GM18507 (cell line): Measurements from ENCODE around the gene SLC66A1.
"Not testable (repeated sequence)": the region's sequence is repeated elsewhere in the genome, so short reads cannot be mapped to it uniquely, and the experiment has no call there.

Source experiments
- DNase-seq: peaks from one replicate; pipeline ENCODE4 v3.0.0; 2011; ENCODE audit warnings: low read depth; ENCODE audit not compliant: insufficient read length; ENCODE audit errors: extremely low spot score
- FAIRE-seq: peaks from 2 replicates; lab custom pipeline; 2011; peaks lifted over from hg19 to GRCh38; lab: Jason Lieb, UNC

SLC66A1 gene

DNA sequence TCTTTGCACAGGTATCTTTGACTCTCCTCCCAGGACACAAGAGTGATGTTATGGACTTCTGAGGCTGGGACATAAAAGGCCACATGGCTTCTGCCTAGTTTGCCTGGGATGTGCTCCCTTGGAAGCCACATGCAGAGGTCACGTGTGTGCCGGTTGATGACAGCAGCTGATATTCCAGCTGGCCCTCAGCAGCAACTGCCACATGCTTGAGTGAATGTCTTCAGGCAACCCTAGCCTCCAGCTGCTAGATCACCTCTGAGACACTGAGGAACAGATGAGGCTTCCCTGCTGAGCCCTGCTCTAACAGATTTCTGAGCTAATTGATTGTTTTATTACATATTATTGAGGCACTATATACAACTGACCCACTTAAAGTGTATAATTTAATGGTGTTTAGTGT is 11.9 kb upstream of the SLC66A1 start:
- FAIRE-seq (no peak), DNase-seq (no peak)

DNA sequence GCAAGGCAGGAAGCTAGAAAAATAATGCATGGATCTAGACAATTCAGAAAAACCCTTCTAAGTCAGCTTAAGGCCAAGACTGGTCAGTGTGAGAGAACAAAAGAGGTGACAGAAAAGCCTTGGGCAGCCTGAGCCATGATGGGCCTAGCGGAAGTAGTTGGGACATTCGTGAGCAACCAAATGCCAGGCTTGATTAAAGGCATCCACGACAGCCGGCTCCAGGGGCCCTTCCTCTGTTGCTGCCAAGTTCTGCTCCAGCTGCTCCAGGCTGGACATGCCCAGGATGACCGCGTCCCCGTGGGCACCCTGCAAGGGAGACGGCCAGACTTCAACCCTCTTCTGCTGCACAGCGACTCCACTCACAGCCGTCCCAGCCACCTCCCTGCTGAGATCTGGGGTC is 8.0 kb upstream of the SLC66A1 start:
- not testable (repeated sequence) for FAIRE-seq, DNase-seq

DNA sequence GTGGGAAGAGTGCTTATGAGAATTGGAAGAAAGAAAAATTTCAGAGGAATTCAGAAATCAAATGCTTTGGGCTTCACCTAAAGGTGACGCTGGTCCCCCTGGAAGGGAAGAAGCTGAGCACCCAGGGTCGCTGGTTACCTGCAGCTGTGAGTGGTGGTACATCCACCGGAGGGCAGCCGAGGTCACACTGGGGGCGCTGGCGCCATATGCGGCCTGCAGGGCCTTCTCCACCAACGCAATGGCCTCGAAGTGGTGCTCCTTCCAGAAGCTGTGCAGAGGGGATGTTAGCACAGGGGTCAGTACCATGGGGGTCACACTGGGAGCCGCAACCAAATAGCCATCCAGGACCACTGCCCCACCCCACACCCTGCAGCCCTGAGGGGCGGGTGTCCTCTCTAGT is 6.2 kb upstream of the SLC66A1 start:
- DNase-seq = no peak
- no peak for FAIRE-seq

DNA sequence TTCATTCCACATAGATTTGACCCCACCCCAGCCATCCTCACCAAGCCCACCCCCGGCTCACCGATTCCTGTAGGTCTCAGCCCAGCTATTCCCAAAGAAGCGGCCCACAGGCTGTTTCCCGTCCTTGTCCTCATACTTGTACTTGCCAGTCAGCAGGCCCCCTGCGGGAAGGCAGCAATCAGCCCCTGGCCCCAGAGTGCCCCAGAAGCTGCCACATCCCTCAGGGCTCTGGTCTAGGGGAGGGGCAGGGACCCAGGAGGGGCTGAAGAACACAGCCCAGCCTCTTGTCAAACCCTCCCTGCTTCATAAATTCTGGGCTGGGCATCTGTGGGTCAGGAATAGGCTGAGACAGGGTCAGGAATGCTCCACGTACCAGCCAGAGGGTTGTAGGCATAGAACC is 5.2 kb upstream of the SLC66A1 start:
- FAIRE-seq (no peak), DNase-seq (no peak)

DNA sequence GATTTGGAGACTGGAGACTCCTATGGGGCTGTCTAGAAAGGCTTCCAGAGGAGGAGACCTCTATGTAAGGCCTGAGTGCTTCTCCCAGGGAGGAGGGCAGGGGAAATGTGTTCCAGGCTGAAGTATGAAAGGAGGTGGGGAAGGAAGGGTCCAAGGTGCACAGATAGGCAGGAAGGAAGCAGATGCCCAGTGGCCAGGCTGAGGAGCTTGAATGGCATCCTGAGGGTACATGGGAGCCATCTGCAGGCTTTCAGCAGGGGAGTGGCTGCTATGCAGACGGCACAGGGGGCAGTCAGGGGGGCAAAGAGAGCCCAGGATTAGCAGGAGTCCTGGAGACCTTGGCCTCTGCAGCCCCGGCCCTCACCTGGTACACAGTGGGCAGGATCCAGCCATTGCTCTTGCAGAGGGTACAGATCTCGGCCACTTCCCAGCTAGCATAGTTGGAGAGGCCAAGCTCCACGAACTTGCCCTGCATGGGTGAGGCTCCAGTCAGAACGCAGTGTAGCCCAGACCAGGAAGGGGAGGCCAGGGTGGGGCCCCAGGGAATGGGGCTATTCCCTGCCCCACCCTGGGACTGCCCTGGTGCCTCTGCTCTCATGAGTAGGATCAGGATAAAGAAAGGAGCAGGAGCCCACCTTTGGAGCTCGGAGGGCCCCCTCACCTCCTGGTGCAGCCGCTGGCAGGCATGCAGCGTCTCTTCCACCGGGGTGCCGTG is 4.2 kb upstream of the SLC66A1 start:
- DNase-seq = no peak
- no peak for FAIRE-seq

DNA sequence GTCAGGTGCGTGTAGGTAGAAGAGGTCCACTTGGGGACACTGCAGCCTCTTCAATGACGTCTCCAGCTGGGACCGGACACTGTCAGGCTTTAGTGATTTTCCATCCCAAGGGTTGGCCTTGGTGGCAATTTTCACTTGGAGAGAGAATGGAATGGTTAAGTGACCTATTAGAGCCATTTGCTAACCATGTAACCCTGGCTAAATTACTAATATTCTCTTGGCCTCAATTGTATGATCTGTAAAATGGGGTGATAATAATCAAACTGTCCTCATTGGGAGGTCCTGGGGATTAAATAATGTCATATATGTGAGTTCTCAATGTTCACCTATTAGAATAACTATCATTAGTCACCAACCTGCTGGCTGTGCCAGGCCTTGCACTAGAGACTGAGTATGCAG is 3.6 kb upstream of the SLC66A1 start:
- FAIRE-seq (no peak), DNase-seq (no peak)

DNA sequence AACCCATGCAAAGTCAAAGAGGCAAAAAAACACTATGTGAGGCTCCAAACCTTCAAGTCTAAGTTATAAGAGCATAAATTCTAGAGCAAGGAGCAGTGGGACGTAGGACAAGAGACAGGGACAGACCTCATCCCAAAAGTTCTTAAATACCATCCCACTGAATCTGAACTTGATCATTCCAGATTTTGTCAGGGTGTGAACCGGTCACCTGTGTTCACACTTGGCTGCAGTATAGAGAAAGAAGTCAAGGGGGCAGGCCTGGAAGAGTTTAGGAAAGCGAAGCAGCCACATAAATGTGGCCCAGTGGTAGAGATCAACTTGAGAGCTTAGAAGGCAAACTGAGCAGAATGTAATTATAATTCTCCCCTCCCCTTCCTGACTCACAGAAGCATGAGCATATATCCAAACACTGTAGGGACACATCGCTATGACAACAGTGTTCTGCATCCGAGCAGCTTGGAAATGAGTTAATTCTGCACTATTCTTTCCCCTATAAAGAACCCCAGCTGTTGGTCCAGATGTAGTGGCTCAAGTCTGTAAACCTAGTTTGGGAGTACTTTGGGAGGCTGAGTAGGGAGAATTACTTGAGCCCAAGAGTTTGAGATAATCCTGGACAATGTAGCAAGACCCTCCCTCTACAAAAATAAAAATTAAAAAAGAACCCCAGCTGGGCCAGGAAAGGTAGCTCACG is 2.9 kb upstream of the SLC66A1 start:
- FAIRE-seq (no peak), DNase-seq (no peak)

DNA sequence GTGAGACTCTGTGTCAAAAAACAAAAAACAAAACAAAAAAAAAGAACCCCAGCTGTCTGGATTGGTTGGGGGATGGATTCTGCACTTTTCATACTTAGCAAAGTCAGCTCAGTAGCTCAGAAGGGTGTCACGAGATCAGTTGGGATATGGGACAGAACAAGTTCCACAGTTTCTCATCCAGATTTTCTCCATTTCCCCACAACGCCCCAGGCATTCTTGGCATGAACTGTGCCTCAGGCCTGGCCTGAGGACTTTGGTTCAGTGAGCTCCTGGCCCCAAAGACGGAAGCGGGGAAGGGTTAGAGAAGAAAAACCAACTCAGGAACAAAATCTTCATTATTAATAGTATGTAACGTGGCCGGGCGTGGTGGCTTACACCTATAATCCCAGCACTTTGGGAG is 2.1 kb upstream of the SLC66A1 start:
- FAIRE-seq = no peak
- DNase-seq = no peak

DNA sequence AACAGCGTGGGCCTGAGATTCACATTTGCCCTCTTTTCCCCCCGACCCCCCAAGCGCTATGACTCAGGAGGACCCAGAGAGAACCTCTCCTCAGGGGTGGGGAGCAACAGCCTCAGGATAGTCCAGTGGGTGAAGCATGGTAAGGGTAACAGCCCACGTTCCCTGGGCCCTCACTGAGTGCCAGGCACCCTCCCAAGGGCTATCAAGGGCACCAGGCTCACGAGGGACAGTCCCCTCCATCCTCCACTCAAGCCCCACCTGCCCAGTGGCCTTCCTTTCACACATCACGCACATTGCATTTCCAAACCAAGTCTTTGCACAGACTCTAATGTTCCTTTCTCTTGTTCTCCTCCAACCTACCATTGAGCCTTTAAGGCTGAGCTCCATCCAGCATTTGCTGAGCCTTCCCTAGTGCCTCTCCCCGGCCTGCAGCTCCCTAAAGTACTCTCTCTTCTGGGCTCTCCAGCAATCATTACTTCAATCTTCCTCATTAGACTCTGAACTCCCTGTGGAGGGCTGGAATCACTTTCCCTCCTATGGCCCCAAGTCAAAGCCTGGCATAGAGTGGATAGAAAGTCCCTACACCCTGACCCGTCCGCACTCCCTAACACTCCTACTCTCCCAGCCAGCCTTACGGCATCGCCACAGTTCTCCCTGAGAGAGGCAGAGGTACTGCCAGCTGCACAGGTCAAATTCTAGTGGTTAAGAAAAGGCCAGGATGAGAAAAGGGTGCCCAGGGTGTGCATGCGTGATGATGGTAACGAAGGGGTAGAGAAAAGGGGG is 1.2 kb upstream of the SLC66A1 start:
- DNase-seq (no peak), FAIRE-seq (no peak)

DNA sequence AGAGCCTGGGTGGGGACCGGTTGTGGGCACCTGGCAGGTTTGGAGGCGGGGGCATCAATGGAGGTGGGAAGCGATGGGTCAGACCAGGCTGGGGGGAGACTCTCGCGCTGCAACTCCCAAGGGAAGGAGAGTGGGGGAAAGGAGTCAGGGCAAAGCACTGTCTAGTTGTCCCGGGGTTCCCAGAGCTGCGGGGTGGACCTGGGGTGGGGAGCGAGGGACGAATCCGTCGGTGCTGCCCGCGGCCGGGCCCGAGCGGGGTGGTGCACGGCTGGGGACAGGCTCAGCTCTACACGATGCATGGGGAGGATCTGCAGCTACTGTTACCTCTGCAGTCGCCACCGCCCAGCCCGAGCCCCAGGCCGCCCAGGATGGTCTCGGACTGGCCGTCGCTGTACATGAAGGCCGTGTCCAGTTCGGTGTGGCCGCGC is 609 bp upstream of the SLC66A1 start:
- FAIRE-seq = no peak
- DNase-seq = no peak

DNA sequence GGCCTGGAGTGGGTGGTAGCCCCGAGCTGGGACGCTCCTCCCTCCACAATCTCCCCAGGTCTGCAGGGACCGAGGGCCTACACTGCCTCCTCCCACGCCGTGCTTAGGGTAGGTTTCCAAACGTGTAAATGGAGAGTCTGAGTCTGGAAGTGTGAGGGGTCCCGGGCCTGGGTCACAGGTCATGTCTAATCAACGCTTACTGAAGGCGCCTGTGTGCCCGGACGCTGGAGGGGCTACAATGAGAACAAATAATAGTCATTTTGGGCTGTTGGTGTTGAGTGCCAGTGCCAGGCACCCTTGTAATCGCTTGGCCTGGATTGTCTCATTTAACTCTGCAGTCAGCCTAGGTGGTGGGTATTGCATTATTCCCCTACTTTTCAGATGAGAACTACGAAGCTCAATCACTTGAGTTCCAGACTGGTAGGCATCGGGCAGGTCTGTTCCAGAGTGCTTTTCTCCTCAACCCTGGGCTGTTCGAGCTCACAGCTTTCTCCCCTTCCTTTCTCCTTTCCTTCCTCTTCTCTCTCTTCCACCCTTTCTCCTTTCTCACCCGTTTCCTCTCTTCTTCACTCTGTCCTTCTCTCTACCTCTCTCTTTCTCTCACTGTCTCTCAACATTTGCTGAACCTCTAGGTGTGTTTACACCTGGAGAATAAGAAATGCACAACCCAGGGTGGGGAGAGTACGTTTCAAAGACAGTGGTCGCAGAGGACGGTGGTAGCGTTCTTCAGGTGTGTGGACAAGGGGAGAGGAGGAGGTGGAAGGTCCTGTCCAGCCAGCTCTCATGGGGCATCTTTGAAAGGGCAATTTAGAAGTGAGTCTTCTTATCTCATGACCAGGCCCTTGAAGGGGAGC is 883 bp downstream of the SLC66A1 start:
- peak; percentile 15 for FAIRE-seq

DNA sequence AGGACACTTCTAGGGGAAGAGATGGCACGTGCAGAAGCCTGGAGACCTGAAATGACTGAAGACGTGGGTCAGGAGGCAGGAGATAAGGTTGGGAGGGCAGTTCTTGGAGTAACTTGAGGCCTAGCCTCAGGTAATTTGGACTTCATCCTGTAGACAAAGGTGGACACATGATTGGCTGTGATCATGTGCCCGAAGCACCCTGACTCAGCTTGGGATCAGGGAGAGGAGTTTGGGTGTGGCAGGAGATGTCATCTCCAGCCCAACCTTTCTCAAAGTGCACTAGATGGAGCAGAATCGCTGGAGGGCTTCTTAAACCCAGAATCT is 1.5 kb downstream of the SLC66A1 start:
- DNase-seq (no peak), FAIRE-seq (no peak)

More for the DNA sequence above, 883 bp downstream of the SLC66A1 start:
- no peak for DNase-seq

DNA sequence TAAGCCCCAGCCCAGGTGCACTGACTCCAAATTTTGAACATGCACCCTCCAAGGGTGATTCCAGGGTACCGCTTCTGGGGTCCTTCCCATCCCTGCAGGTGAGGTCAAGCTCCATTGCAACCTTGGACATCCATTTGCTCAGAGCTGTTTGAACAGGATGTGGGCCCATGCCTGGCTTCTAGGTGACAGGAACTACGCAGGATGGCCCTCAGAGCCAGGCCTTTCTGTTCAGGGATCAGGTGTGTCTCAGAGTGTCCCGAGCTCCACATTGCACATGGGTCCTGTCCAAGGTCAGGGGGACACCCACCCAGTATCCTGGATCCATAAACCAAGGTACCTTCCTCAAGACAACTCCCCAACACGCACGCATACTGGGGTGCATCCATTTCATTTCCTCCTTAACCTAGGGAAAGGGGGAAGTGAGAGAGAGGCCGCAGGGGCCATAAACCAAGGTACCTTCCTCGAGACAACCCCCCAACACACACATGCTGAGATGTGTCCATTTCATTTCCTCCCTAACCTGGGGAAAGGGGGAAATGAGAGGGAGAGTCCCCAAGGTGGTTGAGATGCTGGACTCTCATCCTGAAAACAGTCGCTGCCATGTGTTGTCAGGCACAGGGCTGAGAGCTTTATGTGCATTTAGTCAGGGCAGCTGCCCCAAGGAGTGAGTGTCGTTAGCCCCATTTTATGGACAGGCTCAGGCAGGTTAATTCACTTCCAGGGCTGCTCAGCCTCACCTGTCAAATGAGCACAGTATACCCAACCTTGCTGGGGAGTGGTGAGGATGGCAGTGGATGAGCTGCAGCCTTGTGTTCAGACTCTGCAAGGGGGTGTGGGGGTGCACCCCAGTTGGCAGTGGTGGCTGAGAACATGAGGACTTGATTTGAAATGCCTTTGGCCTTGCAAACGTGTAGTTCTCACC is 2.1 kb downstream of the SLC66A1 start:
- FAIRE-seq (peak; percentile 71), DNase-seq (no peak)

DNA sequence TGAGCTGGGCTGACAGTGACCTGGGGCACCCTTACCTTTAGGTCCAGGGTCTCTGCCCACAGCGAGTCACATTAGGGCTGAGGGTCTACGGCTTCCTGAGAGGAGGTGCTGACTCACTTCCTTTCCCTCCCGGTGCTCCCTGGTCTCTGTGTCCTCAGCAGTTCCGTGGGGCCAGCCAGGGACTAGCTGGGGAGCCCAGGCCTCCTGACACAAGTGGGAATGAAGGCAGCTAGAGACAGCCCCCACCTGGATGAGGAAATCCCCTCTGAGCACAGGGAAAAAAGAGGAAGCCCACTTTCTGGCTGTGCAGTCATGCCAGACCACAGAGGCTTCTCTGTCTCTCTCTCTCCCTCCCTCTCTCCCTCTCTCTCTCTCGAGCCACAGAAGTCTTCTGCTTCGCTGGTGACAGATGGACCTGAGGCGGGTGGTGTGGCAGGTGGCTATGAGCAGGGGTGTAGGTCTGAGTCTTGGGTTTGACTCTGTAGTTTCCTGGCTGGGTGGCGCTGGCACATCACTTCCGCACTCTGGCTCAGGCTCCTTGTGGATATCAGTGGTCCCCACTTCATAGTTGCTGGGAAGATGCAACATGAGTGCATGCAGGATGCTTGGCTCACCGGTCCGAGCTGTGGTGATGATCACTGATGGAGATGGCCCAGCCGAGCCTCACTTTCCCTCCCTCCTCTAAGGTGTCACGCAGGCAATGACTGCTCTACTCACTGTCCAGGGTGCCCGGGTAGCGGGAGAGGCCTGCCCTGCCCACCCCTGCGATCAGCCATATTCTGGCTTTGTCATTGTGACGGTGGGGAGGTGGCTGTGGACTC is 3.5 kb downstream of the SLC66A1 start:
- FAIRE-seq = peak; percentile 97
- peak; percentile 56 for DNase-seq

DNA sequence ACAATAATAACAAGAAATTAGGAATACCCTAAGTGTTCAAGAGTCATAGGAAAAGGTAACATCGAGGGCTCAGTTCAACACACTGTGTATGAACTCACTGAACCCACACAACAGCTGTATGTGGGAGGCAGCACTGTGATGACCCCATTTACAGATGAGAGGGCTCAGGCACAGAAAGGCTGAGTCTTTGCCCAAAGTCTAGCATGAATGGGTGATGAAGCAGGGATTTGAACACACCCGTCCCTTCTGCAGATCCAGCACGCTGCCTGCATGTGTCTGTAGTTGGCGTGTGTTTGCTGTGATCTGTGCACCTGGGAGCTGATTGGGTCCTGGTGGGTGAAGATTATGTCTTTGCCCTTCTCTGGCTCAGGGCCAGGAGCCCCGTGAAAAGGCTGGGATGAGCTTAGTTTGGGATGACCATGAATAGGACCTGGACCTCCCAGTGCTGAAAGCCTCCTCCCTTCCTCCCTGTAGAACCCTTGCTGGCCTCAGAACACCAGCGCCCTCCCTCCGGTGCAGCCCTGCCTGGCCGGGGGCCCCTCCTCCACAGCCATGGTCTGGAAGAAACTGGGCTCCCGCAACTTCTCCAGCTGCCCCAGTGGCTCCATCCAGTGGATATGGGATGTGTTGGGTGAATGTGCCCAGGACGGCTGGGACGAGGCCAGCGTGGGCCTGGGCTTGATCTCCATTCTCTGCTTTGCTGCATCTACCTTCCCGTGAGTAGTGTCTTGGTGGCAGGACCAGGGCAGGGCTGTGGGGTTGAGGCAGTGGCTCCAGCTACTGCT is 5.2 kb downstream of the SLC66A1 start:
- FAIRE-seq (no peak), DNase-seq (no peak)

DNA sequence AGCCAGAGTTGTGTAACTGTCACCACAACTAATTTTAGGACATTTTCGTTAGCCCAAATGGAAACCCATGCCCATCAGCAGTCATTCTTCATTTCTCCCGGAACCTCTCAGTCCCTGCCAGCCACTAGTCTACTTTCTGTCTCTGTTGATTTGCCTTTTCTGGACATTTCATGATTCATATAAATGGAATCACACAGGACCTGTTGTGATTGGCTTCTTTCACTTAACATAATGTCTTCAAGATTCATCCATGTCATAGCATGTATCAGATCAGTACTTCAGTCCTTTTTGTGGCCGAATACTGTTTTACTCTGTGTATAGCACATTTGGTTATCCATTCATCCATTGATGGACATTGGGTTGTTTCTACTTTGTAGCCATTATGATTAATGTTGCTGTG is 7.1 kb downstream of the SLC66A1 start:
- no peak for DNase-seq

DNA sequence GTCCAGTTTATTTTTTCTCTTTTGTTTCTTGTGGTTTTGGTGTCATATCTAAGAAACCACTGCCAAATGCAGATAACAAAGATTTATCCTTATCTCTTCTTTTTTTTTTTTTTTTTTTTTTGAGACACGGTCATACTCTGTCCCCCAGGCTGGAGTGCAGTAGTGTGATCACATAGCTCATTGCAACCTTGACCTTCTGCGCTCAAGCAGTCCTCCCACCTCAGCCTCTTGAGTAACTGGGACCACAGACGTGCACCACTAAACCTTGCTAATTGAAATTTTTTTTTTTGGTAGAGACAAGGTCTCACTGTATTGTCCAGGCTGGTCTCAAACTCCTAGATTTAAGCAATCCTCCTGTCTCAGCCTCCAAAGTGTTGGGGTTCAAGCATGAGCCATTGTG is 8.9 kb downstream of the SLC66A1 start:
- no peak for FAIRE-seq
- no peak for DNase-seq

More for the DNA sequence above, 7.1 kb downstream of the SLC66A1 start:
- FAIRE-seq = no peak
